ENCODE data around the gene ZNF516.
A peak's percentile ranks its signal among the peaks of the same experiment; 100 is the strongest.

Gene ZNF516

DNA sequence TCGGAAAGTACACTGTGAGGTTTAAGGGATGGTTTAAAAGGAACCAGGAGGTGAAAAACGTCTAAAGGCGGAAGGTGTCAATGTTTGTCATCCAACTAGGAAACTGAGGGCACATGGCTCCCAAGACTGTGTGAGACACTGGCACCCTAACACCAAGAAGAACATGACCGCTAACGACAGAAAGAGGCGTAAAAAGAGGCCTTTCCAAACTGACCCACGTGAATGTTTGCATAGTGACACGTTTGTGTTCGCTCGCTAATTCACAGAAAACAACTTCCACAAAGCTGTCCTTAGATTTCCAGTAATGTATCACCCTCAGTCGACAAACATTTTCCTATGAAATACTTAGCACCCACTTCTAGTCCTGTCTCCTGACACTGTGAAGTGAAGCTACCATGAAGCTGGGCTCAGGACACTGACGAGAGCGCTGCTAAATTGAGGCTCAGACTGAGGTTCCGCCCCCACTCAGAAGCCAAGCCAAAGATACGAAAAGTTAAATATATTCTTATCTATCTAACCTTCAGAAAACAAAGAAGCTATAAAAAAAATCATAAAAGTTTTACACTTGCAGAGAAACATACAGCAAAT is 86.5 kb downstream of the ZNF516 start:
- DNase-seq (ENCODE audit: low read depth), result no peak
- H3K4me3 ChIP-seq (ENCODE audit: low read length), result no peak overlapping the region
- TF ChIP-seq, protein P1, sequence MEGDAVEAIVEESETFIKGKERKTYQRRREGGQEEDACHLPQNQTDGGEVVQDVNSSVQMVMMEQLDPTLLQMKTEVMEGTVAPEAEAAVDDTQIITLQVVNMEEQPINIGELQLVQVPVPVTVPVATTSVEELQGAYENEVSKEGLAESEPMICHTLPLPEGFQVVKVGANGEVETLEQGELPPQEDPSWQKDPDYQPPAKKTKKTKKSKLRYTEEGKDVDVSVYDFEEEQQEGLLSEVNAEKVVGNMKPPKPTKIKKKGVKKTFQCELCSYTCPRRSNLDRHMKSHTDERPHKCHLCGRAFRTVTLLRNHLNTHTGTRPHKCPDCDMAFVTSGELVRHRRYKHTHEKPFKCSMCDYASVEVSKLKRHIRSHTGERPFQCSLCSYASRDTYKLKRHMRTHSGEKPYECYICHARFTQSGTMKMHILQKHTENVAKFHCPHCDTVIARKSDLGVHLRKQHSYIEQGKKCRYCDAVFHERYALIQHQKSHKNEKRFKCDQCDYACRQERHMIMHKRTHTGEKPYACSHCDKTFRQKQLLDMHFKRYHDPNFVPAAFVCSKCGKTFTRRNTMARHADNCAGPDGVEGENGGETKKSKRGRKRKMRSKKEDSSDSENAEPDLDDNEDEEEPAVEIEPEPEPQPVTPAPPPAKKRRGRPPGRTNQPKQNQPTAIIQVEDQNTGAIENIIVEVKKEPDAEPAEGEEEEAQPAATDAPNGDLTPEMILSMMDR (conservative IDR thresholded peaks at IDR 0.05; ENCODE audit: low read length), result no peak

DNA sequence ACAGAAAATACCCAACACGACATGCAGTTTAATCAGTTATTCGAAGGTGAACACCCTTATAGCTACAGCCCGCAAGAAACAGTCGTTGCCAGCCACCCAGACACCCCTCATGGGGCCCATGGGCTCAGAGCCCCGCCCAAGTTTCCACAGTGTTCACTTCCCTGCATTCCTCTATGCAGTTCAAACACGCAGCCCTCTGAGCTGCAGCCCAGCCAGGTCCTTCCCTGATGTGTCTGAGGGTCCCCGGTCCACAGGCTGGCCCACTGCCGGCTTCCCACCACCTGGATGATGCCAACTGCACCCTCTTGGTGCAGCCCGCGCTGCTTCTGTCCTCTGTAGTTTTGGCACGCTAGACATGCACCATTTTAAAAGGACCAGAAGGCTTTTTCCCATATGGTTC is 87.4 kb downstream of the ZNF516 start:
- no peak for DNase-seq (ENCODE audit: low read depth)
- TF ChIP-seq, protein P1 (conservative IDR thresholded peaks at IDR 0.05; ENCODE audit: low read length), result no peak
- no peak overlapping the region for H3K4me3 ChIP-seq (ENCODE audit: low read length)

DNA sequence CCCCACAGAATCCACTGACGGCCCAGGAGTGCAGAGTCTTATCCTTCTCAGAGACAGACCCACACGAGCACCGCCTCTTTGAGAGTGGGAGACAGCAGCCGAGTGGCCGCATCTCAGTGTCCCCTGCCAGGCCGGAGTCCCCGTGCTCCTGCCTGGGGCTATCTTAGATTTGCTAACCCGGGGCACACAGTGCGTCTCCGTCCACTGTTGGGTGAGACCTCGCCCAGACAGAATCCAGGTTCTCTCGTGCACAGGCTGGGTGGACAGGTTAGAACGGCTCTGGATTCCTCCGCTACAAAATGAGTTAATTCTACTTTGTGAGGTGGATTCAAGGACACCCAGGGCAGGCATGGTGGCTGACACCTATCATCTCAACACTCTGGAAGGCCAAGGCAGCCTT is 88.3 kb downstream of the ZNF516 start:
- no peak overlapping the region for H3K4me3 ChIP-seq (ENCODE audit: low read length)
- TF ChIP-seq, protein P1 (conservative IDR thresholded peaks at IDR 0.05; ENCODE audit: low read length), result no peak
- no peak for DNase-seq (ENCODE audit: low read depth)

DNA sequence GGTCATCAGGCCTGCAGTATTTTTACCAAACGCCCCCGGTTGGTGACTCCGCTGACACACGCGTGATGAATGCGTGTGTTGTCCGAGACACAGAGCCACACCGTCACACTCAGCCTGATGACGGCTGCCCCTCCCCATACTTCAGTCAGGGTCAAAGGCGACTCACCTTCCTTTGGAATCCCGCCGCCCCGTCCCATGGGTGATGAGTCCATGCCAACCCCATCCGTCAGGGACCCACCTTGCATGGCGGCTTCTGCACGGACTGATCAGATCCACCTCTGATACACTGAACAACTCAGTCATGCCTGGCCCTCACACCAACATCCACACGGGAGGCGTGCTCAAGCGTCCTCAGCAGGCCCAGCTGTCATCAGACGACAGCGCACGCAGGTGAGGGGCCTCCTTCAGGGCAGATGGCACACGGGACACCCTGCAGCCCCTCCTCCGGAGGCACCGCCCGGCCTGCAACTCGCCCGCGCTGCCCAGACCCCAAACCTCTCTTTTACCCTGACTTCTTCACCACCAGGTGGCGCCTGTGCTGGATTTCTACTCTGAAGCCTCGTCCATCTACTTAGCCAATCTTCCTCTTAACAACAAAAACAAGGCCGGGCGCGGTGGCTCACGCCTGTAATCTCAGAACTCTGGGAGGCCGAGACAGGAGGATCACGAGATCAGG is 89.2 kb downstream of the ZNF516 start:
- DNase-seq (ENCODE audit: low read depth), result peak; percentile 57
- no peak overlapping the region for H3K4me3 ChIP-seq (ENCODE audit: low read length)
- TF ChIP-seq, protein P1 (conservative IDR thresholded peaks at IDR 0.05; ENCODE audit: low read length), result peak; percentile 59

DNA sequence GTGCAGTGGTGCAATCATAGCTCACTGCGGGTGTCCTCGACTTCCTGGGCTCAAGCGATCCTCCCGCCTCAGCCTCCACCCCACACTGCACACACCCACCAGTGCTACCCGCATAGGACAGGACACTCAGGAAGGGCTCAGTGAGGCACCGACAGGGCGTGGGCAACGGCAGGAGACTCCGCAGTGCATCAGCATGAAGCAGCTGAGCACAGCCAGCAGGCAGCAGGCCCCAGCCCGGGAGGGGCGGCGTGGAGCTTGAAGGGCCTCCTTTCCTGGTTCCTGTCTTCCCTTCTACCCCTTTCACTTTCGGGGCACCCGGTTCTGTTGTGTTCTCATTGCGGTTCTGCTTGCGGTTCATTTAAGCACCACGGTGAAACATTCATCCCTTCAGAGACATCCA is 89.8 kb downstream of the ZNF516 start:
- H3K4me3 ChIP-seq (ENCODE audit: low read length), result no peak overlapping the region
- no peak for DNase-seq (ENCODE audit: low read depth)
- TF ChIP-seq, protein P1 (conservative IDR thresholded peaks at IDR 0.05; ENCODE audit: low read length), result no peak

DNA sequence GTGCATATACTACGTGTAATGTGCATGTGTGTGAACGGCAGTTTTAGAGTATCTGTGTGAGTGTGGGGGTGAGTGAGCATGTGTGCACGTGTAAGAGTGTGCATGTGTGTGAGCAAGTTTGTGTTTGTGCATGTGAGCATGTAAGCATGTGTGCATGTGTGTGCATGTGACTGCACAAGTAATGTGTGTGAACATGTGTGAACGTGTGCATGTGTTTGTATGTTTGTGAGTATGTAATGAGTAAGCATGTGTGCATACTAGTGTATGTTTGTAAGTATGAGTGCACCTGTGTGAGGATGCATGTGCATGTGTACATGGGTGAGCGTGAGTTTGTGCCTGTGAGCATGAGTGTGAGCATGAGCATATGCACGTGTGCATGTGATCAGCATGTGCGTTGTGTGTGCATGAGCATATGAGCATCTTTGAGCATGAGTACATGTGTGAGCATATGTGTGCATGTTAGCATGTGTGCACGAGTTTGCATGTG is 90.7 kb downstream of the ZNF516 start:
- DNase-seq (ENCODE audit: low read depth), result no peak
- TF ChIP-seq, protein P1 (conservative IDR thresholded peaks at IDR 0.05; ENCODE audit: low read length), result no peak
- no peak overlapping the region for H3K4me3 ChIP-seq (ENCODE audit: low read length)
